Neuron (in vitro differentiated cells): ENCODE measurements around the gene SGF29.
"Not testable (repeated sequence)": the region's sequence is repeated elsewhere in the genome, so short reads cannot be mapped to it uniquely, and the experiment has no call there.

Experiments used
- H2AFZ ChIP-seq: one replicate; pipeline ENCODE4 v1.6.1; 2013; ENCODE audit warnings: low read depth, mild to moderate bottlenecking, inconsistent platforms, low read length, moderate library complexity
- H3K27me3 ChIP-seq: one replicate; pipeline ENCODE4 v1.6.1; 2013; ENCODE audit warnings: low read length; ENCODE audit not compliant: insufficient read depth
- H3K36me3 ChIP-seq: one replicate; pipeline ENCODE4 v1.6.1; 2013; ENCODE audit warnings: low read length; ENCODE audit not compliant: insufficient read depth
- H3K4me1 ChIP-seq: one replicate; pipeline ENCODE4 v1.6.1; 2013; ENCODE audit warnings: low read length; ENCODE audit not compliant: insufficient read depth
- H3K4me3 ChIP-seq: 2 replicates; pipeline ENCODE4 v1.5.1; 2013; ENCODE audit warnings: mild to moderate bottlenecking, low read length, moderate library complexity
- H3K9me3 ChIP-seq: one replicate; pipeline ENCODE4 v1.6.1; 2013; ENCODE audit warnings: low read length

Gene SGF29

DNA sequence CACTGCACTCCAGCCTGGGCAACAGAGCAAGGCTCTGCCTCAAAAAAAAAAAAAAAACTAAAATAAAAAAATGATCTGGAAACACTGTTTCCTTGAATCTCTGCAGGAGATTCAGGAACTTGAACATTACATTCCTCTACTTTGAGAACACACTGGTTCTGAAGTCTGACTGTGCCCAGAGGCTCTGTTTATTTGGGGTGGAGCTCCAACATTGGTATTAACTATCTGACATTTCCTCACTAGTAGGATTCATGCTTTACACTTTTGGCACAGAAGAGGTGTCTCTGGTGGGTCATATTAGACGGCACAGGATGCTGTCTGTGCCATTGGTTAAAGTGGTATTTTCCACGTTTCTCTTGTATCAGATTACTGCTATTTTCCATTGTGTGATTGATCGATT, 32.7 kb downstream of the SGF29 start:
- no peaks in the 10 kb centered on the region for H3K27me3 ChIP-seq
- peaks cover 70% of the 10 kb centered on the region for H3K36me3 ChIP-seq
- no peak overlapping the region for H3K4me3 ChIP-seq
- H2AFZ ChIP-seq = no peak overlapping the region
- H3K4me1 ChIP-seq = no peaks in the 10 kb centered on the region
- H3K9me3 ChIP-seq = no peaks in the 10 kb centered on the region

DNA sequence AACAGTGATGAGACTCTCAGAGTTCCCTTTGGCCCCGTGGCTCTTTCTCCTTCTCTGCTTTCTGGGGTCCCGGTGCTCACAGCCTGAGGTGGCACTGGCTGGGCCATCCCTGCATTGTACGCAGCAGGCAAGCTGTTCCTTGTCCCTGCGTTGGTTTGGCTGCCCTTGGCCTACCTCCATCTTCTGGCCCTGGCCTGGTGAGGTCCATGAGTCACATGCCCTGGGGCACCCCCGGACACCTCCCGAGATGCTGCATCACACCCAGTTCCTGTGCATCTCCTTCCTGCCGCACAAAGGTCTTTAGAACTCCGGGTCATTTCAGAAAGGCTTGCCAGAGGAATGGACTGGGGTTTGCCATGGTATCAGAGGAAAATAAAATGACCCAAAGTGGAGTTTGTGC, 33.7 kb downstream of the SGF29 start:
- H3K4me3 ChIP-seq = no peak overlapping the region
- H3K27me3 ChIP-seq = no peaks in the 10 kb centered on the region
- peaks cover 69% of the 10 kb centered on the region for H3K36me3 ChIP-seq
- no peaks in the 10 kb centered on the region for H3K4me1 ChIP-seq
- H2AFZ ChIP-seq = no peak overlapping the region
- no peaks in the 10 kb centered on the region for H3K9me3 ChIP-seq

DNA sequence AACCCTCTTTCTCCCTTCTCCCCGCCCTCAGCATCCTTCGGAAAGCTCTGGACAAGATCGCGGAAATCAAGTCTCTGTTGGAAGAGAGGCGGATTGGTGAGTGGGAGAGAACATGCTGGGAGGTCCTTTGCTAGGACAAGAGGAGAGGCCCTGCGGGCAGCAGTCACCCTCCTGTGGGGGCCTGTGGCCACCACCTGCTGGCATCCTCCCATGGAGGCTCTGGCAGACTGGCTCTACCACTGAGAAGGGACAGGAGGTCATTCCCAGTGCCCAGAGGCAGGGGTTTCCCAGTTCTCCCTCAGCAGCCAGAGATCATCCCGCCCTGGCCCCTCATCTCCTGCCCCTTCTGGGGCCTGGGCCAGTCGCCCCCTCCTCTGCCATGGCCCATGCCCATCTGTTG, 35.3 kb downstream of the SGF29 start:
- Histone ChIP-seq H2AFZ (no peak overlapping the region), H3K9me3 (no peaks in the 10 kb centered on the region), H3K4me1 (no peaks in the 10 kb centered on the region), H3K36me3 (peaks cover 64% of the 10 kb centered on the region), H3K4me3 (no peak overlapping the region), H3K27me3 (no peaks in the 10 kb centered on the region)

DNA sequence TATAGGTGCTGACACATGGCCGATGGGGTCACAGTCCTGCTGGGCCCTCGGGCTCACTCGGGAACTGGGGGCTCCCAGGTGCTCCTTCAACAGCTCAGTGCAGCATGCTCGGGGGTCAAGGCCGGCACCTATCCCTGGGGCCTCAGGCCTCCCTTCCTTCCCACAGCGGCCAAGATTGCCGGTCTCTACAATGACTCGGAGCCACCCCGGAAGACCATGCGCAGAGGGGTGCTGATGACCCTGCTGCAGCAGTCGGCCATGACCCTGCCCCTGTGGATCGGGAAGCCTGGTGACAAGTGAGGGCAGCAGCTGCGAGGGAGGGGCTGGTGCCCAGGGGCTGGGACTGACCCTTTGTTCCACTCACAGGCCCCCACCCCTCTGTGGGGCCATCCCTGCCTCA, 36.2 kb downstream of the SGF29 start:
- H3K4me1 ChIP-seq = no peaks in the 10 kb centered on the region
- H2AFZ ChIP-seq = no peak overlapping the region
- no peaks in the 10 kb centered on the region for H3K27me3 ChIP-seq
- peaks cover 64% of the 10 kb centered on the region for H3K36me3 ChIP-seq
- no peaks in the 10 kb centered on the region for H3K9me3 ChIP-seq
- H3K4me3 ChIP-seq = no peak overlapping the region

DNA sequence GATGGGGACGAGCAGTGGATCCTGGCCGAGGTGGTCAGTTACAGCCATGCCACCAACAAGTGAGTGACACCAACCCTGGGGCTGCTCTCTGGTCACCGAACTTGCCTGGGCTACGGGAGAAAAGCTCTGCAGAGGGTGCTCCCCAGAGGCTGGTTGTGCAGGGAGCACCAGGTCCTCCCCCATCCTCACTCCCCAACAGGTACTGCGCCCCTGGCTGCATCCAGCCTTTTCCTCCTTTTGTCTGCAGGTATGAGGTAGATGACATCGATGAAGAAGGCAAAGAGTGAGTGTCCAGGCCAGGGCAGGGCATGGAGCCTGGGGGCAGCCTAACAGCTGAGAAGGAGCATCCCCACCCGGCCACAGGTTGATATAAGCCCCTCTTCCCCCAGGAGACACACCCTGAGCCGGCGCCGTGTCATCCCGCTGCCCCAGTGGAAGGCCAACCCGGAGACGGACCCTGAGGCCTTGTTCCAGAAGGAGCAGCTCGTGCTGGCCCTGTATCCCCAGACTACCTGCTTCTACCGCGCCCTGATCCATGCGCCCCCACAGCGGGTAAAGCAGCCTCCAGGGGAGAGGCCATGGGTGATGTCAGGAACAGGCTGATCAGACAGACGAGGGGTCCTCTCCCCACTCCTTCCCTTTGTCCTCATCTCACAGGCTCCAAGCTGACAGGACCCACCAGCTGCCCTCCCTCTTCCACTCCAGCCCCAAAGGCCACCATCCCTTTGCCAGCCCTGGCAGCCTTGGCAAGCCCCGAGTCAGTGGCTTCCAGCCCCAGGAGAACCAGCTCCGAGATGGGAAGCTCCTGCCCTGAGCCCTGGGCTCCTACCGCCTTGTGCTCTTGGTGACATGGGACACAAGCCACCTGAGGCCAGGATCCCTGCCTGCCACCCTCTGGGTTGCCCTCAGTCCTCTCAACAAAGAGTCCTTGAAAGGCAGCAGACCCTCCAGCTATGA, 36.9 kb downstream of the SGF29 start:
- Histone ChIP-seq H3K27me3 (no peaks in the 10 kb centered on the region), H2AFZ (no peak overlapping the region), H3K4me1 (no peaks in the 10 kb centered on the region), H3K36me3 (peaks cover 57% of the 10 kb centered on the region), H3K9me3 (no peaks in the 10 kb centered on the region), H3K4me3 (no peak overlapping the region)

DNA sequence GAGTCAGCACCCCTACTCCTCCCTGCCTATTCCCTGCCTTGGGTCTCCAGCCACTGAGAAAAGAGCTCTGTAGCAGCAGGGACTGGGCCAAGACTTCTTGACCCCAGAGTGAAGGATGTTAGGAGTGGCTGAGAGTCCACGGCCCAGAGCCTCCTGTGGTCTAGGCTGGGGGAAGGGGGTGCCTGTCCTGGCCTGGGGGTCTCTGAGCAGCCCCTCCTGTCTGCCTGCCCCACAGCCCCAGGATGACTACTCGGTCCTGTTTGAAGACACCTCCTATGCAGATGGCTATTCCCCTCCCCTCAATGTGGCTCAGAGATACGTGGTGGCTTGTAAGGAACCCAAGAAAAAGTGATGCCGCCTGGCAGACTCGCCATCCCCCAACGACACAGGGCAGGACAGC, 37.6 kb downstream of the SGF29 start:
- H3K36me3 ChIP-seq = peaks cover 51% of the 10 kb centered on the region
- H3K4me3 ChIP-seq = no peak overlapping the region
- H3K4me1 ChIP-seq = no peaks in the 10 kb centered on the region
- H3K9me3 ChIP-seq = no peaks in the 10 kb centered on the region
- H2AFZ ChIP-seq = no peak overlapping the region
- H3K27me3 ChIP-seq = no peaks in the 10 kb centered on the region

DNA sequence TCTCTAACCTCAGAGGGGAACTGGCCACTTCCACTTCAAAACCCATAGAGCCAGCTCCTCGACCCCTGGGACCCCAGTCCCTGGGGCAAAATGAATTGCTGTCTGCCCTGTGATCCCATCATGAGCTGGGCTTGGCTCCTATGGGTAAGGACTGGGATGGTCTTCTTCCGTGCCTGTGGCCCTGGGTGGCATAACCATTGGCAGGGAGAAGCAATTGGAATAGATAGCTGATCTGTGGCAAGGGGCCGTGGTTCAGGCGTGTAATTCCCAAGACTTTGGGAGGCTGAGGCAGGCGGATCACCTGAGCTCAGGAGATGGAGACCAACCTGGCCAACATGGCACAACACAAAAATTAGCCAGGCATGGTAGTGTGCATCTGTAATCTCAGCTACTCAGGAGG, 38.8 kb downstream of the SGF29 start:
- Histone ChIP-seq H2AFZ (no peak overlapping the region), H3K4me1 (peaks cover 9% of the 10 kb centered on the region), H3K27me3 (no peaks in the 10 kb centered on the region), H3K9me3 (no peaks in the 10 kb centered on the region), H3K4me3 (no peak overlapping the region), H3K36me3 (peaks cover 44% of the 10 kb centered on the region)

DNA sequence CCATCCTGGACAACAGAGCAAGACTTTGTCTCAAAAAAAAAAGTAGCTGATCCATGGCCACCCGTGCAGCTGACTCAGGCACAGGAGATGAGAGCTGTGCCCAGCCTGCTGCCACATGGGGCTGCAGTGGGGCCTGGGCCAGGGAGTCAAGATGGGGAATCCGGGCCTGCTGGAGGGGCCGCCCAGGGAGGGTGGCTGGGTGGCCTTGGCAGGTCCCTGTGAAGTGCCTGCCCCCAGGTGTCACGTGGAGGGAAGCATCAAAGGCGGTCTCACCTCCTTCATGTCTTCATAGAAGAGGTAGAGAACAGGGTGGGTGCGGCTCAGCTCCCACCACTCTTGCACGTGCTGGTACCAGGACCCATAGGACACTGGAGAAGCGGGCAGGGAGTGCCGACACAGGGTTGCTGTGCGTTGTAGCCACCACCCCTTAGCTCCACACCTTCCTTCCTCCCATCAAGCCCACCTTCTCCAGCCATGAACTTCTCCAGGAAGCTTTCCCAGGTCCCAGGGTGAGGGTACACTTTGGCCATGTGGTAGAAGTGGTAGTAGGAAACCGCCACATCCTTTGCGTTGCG, 39.3 kb downstream of the SGF29 start:
- H3K4me3 ChIP-seq = no peak overlapping the region
- H3K4me1 ChIP-seq = peaks cover 15% of the 10 kb centered on the region
- H3K36me3 ChIP-seq = peaks cover 43% of the 10 kb centered on the region
- no peaks in the 10 kb centered on the region for H3K9me3 ChIP-seq
- no peak overlapping the region for H2AFZ ChIP-seq
- H3K27me3 ChIP-seq = no peaks in the 10 kb centered on the region

DNA sequence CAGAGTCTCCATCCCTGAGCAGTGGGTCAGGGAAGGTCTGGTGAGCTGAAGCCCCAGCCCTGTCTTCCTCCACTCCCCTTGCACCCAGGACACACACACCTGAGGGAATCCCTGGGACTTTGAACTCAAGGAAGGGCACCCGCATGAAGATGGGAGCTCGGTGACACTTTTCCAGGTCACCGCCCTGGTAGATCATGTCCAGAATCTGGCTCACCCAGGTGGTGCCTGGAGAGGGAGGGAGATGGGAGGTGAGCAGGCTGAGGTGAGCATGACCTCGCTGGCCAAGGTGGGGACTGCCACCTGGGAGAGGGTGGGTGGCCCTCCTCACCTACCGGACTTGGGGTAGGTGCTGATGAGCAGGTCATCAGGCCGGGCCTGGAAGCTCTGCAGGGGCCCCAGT, 41.7 kb downstream of the SGF29 start:
- H3K9me3 ChIP-seq, H3K4me3 ChIP-seq, H3K27me3 ChIP-seq, H2AFZ ChIP-seq: not testable (repeated sequence)
- peaks cover 17% of the 10 kb centered on the region for H3K4me1 ChIP-seq
- peaks cover 23% of the 10 kb centered on the region for H3K36me3 ChIP-seq

DNA sequence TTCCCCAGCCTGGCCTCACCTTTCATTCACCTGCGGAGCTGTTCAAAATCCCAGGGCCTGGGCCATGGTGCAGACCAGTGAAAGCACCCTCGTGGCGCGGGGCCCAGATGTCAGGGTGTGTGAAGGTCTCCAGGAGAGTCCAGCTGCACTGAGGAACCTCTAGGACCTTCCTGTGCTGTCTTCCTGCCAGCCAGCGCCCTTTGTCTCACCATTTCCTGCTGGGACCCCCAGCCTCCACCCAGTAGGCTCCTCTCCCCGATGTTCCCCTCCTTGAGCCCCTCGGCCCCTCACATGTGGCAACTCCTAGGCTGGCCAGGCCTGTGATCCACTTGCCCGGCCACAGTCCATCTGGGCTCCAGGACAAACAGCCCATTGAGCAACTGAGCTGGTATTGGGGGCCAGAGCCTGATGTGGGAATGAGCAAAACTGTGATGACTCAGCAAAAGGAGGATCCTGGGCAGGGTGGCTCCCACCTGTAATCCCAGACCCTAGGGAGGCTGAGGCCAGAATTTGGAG, 42.5 kb downstream of the SGF29 start:
- peaks cover 16% of the 10 kb centered on the region for H3K36me3 ChIP-seq
- H3K9me3 ChIP-seq = no peaks in the 10 kb centered on the region
- no peaks in the 10 kb centered on the region for H3K27me3 ChIP-seq
- H2AFZ ChIP-seq = no peak overlapping the region
- H3K4me1 ChIP-seq = peaks cover 17% of the 10 kb centered on the region
- no peak overlapping the region for H3K4me3 ChIP-seq

DNA sequence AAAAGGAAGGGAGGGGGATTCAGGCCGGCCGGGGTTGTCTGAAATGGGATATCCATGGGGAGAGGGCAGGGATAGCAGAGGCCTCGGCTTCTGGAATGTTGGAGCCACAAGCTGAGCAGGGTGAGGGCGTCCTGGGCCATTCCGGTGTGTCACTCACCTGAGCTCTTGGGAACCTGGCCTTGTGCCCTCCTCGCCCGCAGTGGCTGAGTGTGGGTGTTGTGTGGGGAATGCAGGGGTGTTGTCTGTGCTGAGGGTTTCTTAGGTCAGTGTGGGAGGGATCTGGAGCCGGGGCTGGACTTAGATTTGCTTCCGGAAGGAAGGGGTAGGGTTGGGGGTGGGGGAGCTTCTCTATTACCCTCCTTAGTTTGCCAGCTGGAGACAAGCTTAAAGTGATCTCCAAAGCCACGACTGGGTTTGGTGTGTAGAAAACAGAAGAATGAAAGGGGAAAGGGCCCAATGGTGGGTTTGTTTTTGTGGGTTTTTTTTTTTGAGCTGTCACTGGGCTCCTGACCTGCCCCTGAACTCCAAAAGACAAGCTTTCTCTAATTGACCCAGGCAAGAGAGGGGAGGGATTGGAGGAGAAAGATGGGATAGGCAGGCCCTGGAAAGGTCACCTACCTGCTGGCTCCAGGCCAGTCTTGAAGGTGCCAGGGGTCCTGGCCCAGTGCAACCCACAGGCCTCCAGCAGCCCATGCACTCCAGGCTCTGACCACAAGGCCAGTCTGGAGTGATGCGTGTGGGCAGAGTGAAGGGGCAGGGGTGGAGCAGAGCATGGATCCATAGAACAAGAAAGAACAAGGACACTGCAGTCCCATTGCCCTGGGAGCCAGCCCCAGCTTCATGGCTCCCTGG, 43.3 kb downstream of the SGF29 start, which contains the start of gene SULT1A2:
TSS of gene SULT1A2 (minus strand) at position 211 of the 852 bp plus-strand sequence. CDS start 1,120 bp downstream, outside the sequence.
- Histone ChIP-seq H3K4me3 (no peak within 1 kb of the TSS), H3K36me3 (peaks cover 10% of the 10 kb centered on the region), H3K27me3 (no peaks in the 10 kb centered on the region), H3K4me1 (peaks cover 17% of the 10 kb centered on the region), H2AFZ (no peak within 1 kb of the TSS), H3K9me3 (no peaks in the 10 kb centered on the region)

DNA sequence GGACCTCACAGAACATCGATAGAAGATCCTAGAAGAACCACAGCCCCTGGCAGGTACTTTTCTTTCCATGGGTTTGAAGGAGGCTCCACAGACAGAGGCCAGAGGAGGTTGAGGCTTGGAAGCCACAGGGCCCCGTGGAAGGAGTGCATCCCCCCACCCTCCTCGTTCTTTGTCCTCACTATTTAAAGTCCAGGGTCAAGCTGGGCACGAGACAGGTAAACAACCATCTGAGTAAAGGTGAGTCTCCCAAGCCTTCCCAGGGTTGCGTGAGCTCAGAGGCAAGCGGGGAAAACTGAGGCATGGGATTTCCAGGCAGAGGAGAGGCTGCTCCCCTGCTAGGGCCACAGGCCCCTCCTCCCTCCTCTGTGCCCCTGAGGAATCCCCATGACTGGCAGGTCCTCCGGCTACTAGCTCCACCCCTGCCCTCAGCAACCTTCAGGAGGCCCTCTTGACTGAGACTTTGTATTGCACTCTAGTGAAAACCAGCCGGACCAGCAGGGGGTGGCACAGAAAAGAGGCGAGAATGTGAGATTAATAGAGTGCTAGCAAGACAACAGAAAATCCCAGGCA, 44.1 kb downstream of the SGF29 start:
- Histone ChIP-seq H3K36me3 (peaks cover 5% of the 10 kb centered on the region), H2AFZ (no peak overlapping the region), H3K9me3 (no peaks in the 10 kb centered on the region), H3K27me3 (no peaks in the 10 kb centered on the region), H3K4me3 (no peak overlapping the region), H3K4me1 (peaks cover 17% of the 10 kb centered on the region)
